Measurements from ENCODE around the gene CLEC4M. TPM values are rescaled to one million over a fixed set of nuclear protein-coding genes. Genes with fewer than 3 reads are reported as not detected.
"Not testable (repeated sequence)": the region's sequence is repeated elsewhere in the genome, so short reads cannot be mapped to it uniquely, and the experiment has no call there.

The CLEC4M gene
- total and polyA plus RNA-seq, 5 experiments from 2014 or later: not detected

DNA sequence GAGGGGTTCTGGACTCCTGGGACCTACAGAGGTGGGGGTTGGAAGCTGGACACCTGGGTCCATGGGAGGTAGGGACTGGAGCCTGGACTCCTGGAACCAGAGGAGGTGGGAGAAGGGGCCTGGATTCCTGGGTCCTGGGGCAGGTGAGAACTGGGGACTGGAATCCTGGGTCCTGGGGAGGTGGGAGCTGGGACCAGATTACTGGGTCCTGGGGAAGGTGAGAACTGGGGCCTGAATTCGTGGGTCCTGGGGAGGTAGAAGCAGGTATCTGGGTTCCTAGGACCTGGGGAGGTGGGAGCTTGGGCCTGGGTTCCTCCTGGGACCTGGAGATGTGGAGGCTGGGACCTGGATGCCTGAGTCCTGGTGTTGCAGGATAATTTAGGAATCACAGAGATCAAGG is 653 bp downstream of the CLEC4M start:
- ATAC-seq: no peak
- H3K4me1 Mint-ChIP-seq: peaks cover 4 to 13% (median 8%) of the 10 kb centered on the region in 4 donors
- POLR2A ChIA-PET: no interaction called here
- H3K27ac Mint-ChIP-seq: peak overlapping the region in 1 of 10 donors; percentile 56
- H3K27me3 Mint-ChIP-seq: peaks cover 0 to 5% (median 0%) of the 10 kb centered on the region in 5 donors
- H3K36me3 Mint-ChIP-seq: peaks cover 3 to 11% (median 7%) of the 10 kb centered on the region in 3 donors
- H3K9me3 Mint-ChIP-seq: peaks cover 1 to 14% (median 11%) of the 10 kb centered on the region in 9 donors
- DNase-seq: no peak
- H3K4me3 Mint-ChIP-seq: no peak overlapping the region

DNA sequence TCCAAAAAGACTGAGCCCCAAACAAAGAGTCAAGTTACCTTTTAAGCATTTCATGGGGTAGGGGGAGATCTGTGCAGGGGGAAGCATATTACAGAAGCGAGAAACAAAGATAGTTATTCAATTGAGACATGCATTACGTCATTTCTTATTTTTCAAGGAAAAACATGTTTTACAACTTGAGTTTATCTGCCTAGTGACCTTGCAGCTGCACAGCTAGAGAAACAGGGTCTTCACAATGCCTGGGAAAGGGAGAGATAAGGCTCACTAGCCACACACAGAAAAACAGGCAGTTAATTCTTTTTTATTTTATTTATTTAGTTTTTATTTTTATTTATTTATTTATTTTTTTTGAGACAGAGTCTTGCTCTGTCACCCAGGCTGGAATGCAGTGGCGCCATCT is 1.1 kb downstream of the CLEC4M start:
- H3K36me3 Mint-ChIP-seq, H3K27me3 Mint-ChIP-seq, H3K27ac Mint-ChIP-seq, DNase-seq, H3K4me3 Mint-ChIP-seq, H3K9me3 Mint-ChIP-seq, ATAC-seq, POLR2A ChIA-PET: not testable (repeated sequence)
- H3K4me1 Mint-ChIP-seq: peaks cover 4 to 13% (median 8%) of the 10 kb centered on the region in 4 donors

DNA sequence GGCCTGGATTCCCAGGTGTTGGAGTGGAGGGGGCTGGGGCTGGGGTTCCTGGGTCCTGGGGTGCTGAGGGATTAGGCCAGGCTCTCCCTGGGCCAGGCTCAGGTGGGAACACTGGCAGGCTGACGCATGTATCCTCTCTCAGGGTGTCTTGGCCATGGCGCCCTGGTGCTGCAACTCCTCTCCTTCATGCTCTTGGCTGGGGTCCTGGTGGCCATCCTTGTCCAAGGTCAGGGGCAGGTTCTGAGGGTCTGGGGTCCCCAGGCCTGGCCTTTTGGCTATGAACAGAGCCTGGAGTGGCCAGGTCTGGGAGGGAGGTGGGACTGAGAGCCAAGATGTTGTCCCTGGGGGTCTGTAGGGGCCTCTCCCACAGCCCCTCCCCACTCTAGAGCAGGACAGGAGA is 2.0 kb downstream of the CLEC4M start:
- H3K27me3 Mint-ChIP-seq, DNase-seq, H3K4me3 Mint-ChIP-seq, ATAC-seq, POLR2A ChIA-PET, H3K9me3 Mint-ChIP-seq, H3K36me3 Mint-ChIP-seq: not testable (repeated sequence)
- H3K4me1 Mint-ChIP-seq: peaks cover 4 to 13% (median 8%) of the 10 kb centered on the region in 4 donors
- H3K27ac Mint-ChIP-seq: peak overlapping the region in 1 of 10 donors; percentile 56

DNA sequence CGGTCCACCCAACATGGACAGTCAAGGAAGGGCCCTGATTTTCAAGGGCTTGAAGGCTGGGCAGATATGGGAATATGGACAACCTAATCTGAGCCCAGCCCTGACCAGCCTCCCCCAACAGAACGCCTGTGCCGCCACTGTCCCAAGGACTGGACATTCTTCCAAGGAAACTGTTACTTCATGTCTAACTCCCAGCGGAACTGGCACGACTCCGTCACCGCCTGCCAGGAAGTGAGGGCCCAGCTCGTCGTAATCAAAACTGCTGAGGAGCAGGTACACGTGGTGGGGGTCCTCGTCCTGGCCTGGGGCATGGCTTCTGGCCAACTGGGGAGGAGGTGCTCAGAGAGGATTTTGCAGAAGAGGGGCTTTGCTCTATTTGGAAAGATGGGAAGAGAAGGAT is 3.5 kb downstream of the CLEC4M start:
- POLR2A ChIA-PET: no interaction called here
- Mint-ChIP-seq H3K4me3 (no peak overlapping the region), H3K4me1 (peaks cover 6 to 13% (median 9%) of the 10 kb centered on the region in 4 donors), H3K27ac (no peak overlapping the region), H3K36me3 (no peaks in the 10 kb centered on the region), H3K27me3 (peaks cover 0 to 6% (median 0%) of the 10 kb centered on the region in 5 donors), H3K9me3 (no peaks in the 10 kb centered on the region)
- ATAC-seq (no peak), DNase-seq (no peak)

GRCh38 chr19:7767487-7767886 is 4.4 kb downstream of the CLEC4M start:
- Mint-ChIP-seq H3K27ac (no peak overlapping the region), H3K27me3 (peaks cover 0 to 6% (median 0%) of the 10 kb centered on the region in 5 donors), H3K36me3 (no peaks in the 10 kb centered on the region), H3K4me1 (peaks cover 9 to 16% (median 14%) of the 10 kb centered on the region in 4 donors), H3K9me3 (no peaks in the 10 kb centered on the region), H3K4me3 (no peak overlapping the region)
- no peak for ATAC-seq
- POLR2A ChIA-PET: no interaction called here
- no peak for DNase-seq

DNA sequence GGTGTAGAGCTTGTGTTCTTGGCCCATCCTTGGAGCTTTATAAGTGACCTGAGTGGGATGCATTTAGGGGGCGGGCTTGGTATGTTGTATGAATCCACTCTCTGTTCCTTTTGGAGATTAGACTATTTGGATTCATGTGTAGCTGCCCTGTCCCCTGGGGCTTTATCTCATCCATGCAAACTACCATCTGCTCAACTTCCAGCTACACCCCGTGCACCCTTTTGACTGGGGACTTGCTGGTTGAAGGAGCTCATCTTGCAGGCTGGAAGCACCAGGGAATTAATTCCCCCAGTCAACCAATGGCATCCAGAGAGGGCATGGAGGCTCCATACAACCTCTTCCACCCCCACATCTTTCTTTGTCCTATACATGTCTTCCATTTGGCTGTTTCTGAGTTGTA is 6.1 kb downstream of the CLEC4M start:
- H3K27ac Mint-ChIP-seq: no peak overlapping the region

DNA sequence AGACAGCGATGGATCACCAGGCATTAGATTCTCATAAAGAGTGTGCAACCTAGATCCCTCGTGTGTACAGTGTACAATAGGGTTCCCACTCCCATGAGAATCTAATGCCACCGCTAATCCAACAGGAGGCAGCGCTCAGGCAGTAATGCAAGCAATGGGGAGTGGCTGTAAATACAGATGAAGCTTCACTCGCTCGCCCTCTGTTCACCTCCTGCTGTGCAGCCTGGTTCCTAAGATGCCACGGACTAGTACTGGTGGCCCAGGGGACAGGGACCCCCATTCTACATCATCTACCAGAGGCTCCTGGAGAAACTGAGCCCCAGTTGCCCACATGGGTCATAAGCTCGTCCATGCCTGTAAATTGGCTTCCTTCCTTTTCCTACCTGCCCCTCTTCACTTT is 8.0 kb downstream of the CLEC4M start:
- peaks cover 0 to 6% (median 0%) of the 10 kb centered on the region in 5 donors for H3K27me3 Mint-ChIP-seq
- DNase-seq (no peak), ATAC-seq (no peak)
- no peaks in the 10 kb centered on the region for H3K36me3 Mint-ChIP-seq
- H3K9me3 Mint-ChIP-seq: no peaks in the 10 kb centered on the region
- peaks cover 9 to 23% (median 16%) of the 10 kb centered on the region in 4 donors for H3K4me1 Mint-ChIP-seq
- POLR2A ChIA-PET: no interaction called here
- H3K4me3 Mint-ChIP-seq: no peak overlapping the region
- H3K27ac Mint-ChIP-seq: peak overlapping the region in 2 of 10 donors; percentile 20 to 74

More for the DNA sequence above, 6.1 kb downstream of the CLEC4M start:
- POLR2A ChIA-PET: no interaction called here
- Mint-ChIP-seq H3K4me1 (peaks cover 9 to 23% (median 16%) of the 10 kb centered on the region in 4 donors), H3K36me3 (no peaks in the 10 kb centered on the region), H3K27me3 (peaks cover 0 to 6% (median 0%) of the 10 kb centered on the region in 5 donors), H3K9me3 (no peaks in the 10 kb centered on the region), H3K4me3 (no peak overlapping the region)
- DNase-seq: no peak
- ATAC-seq: no peak

DNA sequence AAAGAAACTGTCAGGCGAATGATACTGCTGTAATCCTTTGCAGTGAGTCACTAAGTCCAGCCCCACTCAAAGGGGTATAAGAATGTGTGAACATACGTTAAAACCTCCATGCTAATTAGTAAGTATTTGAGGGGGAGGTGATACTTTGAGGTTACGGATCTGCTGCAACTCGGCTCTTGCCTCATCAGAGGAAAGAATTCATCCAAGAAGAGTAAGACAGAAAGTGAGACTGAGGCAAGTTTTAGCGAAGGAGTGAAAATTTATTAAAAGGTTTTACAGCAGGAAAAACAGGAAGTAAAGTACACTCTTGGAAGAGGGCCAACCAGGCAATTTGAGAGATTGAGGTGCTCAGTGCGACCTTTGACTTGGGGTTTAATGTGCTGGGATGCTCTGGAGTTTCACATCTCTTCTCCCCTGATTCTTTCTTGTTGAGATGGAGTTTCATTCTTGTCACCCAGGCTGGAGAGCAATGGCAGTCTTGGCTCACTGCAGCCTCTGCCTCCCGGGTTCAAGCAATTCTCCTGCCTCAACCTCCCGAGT is 9.8 kb downstream of the CLEC4M start:
- peak overlapping the region in 9 of 10 donors; percentile 36 to 76 (median 62) for H3K4me3 Mint-ChIP-seq
- no peaks in the 10 kb centered on the region for H3K36me3 Mint-ChIP-seq
- DNase-seq (peak in 2 of 10 donors; percentile 13 to 40), ATAC-seq (peak; percentile 68 to 78)
- POLR2A ChIA-PET: no interaction called here
- H3K27me3 Mint-ChIP-seq: peaks cover 0 to 1% (median 0%) of the 10 kb centered on the region in 5 donors
- peaks cover 7 to 23% (median 16%) of the 10 kb centered on the region in 4 donors for H3K4me1 Mint-ChIP-seq
- H3K9me3 Mint-ChIP-seq: no peaks in the 10 kb centered on the region
- peak overlapping the region in 8 of 10 donors; percentile 33 to 90 (median 70) for H3K27ac Mint-ChIP-seq

DNA sequence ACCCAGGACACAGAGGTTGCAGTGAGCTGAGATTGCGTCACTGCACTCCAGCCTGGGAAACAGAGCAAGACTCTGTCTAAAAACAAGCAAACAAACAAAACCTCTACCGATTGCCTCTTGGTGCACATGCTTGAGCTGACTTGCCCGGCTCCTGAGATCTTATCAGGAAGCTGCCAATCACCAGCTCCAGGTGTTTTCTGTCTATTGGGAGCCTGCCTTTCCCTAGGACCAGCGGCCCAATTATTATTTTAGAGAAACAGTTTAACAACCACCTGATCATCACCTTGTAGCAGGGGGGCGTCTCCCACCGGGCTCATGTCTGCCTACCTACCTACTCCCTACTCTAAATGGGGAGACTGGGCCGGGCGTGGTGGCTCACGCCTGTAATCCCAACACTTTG is 10.8 kb downstream of the CLEC4M start:
- DNase-seq (no peak), ATAC-seq (no peak)
- Mint-ChIP-seq H3K4me1 (peaks cover 7 to 23% (median 18%) of the 10 kb centered on the region in 4 donors), H3K36me3 (no peaks in the 10 kb centered on the region), H3K27ac (peak overlapping the region in 2 of 10 donors; percentile 7 to 22), H3K9me3 (no peaks in the 10 kb centered on the region), H3K27me3 (peaks cover 0 to 1% (median 0%) of the 10 kb centered on the region in 5 donors), H3K4me3 (no peak overlapping the region)
- POLR2A ChIA-PET: no interaction called here

- Mint-ChIP-seq H3K36me3 (no peaks in the 10 kb centered on the region), H3K27ac (no peak overlapping the region)
- no peak for DNase-seq
Measured at GRCh38 chr19:7775761-7776160, 12.7 kb downstream of the CLEC4M start.

DNA sequence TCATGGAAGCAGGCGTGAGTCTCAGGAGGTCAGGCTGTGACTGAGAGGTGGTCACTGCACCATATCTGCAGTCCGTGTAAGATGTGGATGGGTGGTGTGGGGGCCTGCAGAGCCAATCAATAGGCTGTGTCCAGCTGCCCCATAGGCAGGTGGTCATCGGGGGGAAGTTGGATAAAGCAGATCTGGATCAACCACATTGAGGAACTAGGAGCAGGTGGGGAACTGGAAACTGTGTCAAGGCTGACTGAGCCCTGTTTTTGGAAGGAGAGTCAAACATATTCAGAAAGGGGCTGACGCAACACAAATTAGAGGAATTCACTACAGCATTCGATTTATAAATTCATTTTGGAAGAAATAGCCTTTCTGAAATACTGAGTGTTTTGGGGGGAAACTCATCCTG is 15.0 kb downstream of the CLEC4M start:
- POLR2A ChIA-PET: interaction anchor here (0.7 kb wide), 1 partner anchor 301 kb away, joined by 6 read pairs; no protein-coding TSS in a partner anchor
- ATAC-seq (no peak), DNase-seq (no peak)
- Mint-ChIP-seq H3K27me3 (peaks cover 0 to 3% (median 0%) of the 10 kb centered on the region in 5 donors), H3K9me3 (peaks cover 0 to 2% (median 0%) of the 10 kb centered on the region in 9 donors), H3K4me3 (no peak overlapping the region), H3K36me3 (no peaks in the 10 kb centered on the region), H3K4me1 (peaks cover under 1 to 11% (median 4%) of the 10 kb centered on the region in 4 donors), H3K27ac (no peak overlapping the region)

More at GRCh38 chr19:7775761-7776160, 12.7 kb downstream of the CLEC4M start:
- Mint-ChIP-seq H3K9me3 (peaks cover 0 to 2% (median 0%) of the 10 kb centered on the region in 9 donors), H3K4me3 (no peak overlapping the region), H3K4me1 (peaks cover 7 to 23% (median 18%) of the 10 kb centered on the region in 4 donors), H3K27me3 (peaks cover 0 to 1% (median 0%) of the 10 kb centered on the region in 5 donors)
- no peak for ATAC-seq
- POLR2A ChIA-PET: interaction anchor here (0.6 to 1.6 kb wide), 2 partner anchors 95 to 186 kb away, joined by 4 to 6 read pairs; partner anchors contain the start of gene TRAPPC5

DNA sequence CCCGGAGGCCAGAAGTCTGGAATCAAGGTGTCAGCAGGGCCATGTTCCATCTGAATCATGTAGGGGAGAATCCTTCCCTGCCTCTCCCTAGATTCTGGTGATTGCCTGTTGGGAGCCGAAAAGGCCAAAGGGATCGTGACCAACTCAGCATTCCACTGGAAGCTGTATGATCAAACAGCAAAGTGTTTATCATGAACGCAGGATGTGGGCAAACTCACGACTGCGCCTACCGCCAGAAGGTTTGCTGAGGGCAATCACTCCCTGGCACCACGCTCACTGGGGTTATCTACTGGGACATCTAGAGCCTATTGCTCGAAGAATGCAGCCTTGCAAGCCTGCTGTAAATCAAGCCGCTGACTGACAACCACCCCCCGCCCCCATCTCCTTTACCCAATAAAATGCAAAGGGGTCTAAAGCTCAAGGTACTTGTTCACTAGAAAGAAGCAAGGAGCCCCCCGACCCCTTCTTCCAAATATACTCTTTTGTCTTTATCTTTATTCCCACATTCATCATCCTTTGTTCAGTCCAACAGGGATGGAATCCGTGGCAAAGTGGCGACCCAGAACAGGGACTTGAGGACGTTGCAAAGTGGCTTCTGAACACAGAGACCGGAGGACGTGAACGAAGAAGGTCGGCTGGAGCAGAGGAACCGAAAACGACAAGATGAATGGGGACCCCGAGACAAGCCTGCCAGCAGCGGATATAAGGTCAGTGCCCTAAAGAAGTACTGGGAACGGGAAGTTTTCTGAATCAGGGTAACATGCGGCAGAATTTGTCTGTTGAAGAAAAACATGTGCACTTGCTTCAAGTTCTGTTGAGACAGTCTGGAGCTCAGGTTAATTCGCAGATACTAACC is 16.8 kb downstream of the CLEC4M start:
- POLR2A ChIA-PET: no interaction called here
- H3K36me3 Mint-ChIP-seq: no peaks in the 10 kb centered on the region
- ATAC-seq: no peak

DNA sequence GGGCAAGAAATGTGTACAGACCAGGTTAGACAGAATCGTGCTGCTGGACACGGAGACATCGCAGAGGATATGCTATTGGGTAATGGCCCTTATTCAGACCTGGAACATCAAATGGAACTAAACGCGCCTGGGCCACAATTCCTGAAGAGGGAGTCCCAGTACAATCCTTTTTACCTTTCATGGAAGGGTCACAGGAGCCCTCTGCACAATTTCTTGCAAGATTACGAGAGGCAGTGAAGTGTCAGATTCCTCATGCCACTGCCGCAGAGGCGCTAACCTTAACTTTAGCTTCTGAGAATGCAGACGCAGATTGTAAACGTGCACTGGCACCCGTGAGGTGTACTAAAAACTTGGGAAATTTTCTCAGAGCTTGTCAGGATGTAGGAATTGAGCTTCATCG is 18.1 kb downstream of the CLEC4M start:
- ATAC-seq: no peak
- no peak for DNase-seq
- H3K9me3 Mint-ChIP-seq: peaks cover 0 to 5% (median 0%) of the 10 kb centered on the region in 9 donors
- peaks cover 0 to 2% (median 0%) of the 10 kb centered on the region in 3 donors for H3K36me3 Mint-ChIP-seq
- H3K27ac Mint-ChIP-seq: no peak overlapping the region
- H3K4me3 Mint-ChIP-seq: no peak overlapping the region
- POLR2A ChIA-PET: interaction anchor here (0.5 kb wide), 1 partner anchor 1387 kb away, joined by 3 read pairs; no protein-coding TSS in a partner anchor
- H3K27me3 Mint-ChIP-seq: peaks cover 0 to 14% (median 4%) of the 10 kb centered on the region in 5 donors
- peaks cover 0 to 9% (median 0%) of the 10 kb centered on the region in 4 donors for H3K4me1 Mint-ChIP-seq

More for the DNA sequence above, 16.8 kb downstream of the CLEC4M start:
- Mint-ChIP-seq H3K4me3 (no peak overlapping the region), H3K9me3 (peaks cover 0 to 2% (median 0%) of the 10 kb centered on the region in 9 donors), H3K27me3 (peaks cover 0 to 12% (median 4%) of the 10 kb centered on the region in 5 donors), H3K4me1 (peaks cover 0 to 9% (median 0%) of the 10 kb centered on the region in 4 donors), H3K27ac (no peak overlapping the region)
- DNase-seq: no peak
